Astrocyte of the hippocampus (primary cell): ENCODE data around the gene SGPL1.

Source experiments
- DNase-seq: peaks from one replicate; pipeline ENCODE4 v3.0.0; 2011; ENCODE audit warnings: low read depth, low spot score

Gene SGPL1

DNA sequence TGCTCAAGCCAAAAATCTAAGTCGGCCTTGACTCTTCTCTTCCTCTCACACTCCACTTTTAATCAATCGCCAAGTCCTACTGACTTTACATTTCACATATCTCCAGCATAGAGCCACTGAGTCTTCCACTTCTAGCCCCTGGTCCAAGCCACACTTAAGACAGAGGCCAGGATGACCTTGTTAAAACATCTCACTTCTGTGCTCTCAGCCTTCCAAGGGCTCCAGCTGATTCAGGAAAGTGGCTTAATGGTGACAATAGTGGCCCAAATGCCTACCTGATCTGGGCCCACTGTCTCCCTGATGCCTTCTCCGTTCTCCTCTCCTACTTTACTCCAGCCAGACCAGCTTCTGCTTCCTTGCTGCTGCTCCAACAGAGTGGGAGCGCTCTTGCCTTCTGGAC lies 35.0 kb upstream of the SGPL1 start:
- DNase-seq: no peak

DNA sequence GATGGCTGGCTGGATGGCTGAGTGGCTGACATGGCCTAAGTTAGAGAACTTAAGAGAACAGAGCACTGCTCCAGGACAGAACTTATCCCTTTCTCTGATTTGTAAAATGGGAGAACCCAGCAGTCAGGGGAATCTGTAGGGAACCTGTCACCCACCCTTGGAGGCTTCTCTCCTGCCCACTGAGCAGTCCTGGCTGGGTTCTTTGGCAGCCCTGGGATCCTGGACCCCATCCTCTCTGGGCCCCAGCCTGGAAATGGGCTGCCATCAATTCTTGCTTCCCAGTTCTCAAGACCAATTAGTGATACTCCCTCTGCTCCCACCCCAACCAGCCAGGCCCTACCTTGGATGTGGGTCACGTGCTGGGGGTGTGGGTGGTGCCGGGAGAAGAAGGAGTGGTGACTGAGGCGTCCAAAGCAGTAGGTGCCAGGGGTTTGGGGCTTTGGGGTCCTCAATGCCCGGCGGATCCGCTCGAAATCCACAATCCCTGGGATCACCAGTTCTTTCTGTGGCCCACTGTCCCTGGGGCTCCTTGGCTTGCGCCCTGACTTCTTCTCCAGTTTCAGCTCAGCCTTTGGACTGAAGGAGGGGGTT lies 34.2 kb upstream of the SGPL1 start:
- DNase-seq: no peak

DNA sequence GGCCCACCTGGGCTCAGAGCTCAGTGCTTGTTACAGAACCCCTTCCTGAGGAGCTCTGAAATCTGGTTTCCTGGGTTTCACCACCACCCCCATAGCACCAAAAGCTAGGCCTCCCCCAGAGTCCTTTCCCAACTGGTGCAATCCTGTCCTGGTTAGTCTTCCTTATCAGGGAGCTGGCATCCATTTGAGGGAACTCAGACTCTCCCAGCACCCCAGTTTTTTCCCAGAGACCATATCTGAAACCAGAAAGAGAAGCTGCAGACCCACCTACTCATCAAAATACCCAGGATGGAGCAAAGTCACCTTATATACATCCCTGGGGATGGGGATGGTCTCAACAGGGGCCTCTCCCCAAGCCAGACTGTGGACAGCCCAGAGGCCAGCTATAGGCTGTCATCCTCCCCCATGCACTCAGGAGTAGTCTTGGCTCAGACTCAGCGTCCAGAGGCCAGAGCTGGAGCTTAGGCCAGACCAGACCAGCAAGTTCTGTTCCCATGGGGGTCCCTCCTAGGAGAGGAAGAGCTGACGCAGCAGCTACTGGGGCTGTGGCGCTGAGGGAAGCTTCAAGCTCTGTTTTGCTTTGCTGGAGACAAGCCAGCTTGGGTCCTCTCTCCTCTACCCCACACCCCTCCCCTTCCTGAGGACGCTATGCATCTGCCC lies 33.5 kb upstream of the SGPL1 start:
- no peak for DNase-seq

DNA sequence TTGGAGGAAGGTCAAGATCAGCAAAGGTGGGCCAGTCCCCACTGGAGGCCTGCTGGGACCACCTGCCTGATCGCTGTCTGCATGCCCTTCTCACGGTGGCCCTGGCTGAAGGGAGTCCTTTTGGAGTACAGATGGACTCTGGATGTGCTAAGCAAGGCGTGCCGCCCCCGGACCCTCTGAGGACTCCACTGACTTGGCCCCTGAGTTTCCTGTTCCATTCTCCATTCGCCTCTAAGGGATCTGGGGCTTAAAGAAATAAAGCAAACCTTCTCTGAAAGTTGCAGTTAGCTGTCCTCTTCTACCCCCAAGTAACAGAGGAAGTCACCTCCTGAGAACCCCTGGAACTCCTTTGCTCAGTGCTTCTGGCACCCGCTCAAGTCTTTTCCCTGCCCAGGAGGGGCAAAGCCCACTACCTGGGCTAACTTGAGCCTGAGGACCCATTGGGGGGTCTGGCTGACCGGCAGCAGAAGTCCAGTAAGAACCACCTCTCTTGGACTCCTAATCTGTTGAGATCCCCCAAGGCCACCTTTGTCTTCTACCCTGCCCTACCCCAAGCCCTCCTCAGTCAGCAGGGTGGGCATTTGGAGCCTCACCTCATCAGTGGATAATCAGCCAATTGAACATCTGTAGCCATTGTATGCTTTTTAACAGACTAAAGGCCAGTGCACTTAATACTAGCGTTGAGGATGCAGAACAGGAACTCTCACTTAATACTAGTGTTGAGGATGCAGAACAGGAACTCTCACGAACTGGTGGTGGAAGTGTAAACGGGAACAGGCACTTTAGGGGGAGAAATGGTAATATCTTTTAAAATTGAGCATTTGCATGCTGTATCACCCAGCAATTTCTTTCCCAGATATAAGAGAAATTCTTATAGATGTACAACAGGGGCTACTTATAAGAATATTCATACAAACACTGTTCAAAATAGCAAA lies 32.7 kb upstream of the SGPL1 start:
- DNase-seq: no peak

DNA sequence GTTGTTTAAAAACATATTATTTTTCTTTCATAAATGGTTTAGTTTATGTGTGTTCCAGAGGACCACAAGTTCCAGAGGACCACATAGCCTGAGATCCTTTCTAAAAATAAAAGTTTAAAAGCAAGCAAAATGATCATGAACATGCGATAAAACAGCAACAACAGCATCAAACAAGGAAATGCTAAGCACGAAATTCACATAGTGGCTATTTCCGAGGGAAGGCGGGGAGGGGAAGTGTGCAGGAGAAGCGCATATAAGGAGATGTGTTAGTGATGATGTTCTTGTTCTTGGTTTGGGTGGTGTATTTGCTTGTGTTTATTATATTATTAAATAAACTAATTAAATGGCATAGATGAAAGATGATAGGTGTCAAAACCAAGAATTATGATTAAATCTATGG lies 31.7 kb upstream of the SGPL1 start:
- DNase-seq: no peak

DNA sequence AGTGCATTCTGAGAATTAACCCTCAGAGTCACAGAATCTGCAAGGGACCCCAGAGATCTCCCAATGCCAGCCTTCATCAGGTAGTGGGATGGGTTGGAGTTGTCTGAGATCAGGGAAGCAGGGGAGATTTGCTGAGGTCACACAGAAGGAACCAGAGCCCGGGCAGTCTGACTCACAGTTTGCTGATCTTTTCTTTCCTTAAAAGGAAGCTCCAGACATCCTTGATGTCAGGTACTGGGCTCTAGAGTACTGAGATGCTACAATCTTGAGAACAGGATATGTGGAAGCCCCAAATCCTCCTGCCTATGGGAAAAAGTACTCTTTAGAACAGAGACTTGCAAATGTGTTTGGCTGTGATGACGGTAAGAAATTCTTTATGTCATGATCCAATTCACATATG lies 31.3 kb upstream of the SGPL1 start:
- DNase-seq: peak; percentile 41

DNA sequence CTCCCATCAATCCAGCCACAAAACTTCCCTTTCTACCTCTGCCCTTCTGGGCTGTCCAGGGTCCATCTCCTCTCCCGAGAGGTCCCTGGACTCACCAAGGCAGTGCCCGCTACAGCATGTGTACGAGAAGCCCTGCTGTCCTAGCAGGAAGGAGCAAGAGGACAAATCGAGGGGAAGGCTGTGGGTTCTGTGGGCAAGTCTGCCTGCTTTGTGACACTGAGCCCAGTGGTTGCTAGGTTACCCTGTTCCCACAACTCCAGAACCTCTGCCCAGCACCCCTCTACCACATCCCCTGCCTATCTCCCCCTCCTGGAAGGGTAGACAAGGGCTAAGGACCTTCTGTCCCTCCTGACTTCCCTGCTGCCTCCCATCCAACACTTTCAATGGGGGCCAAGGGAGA lies 30.6 kb upstream of the SGPL1 start, which contains the start of gene TBATA:
Gene TBATA (minus strand): TSS at position 188 of the 400 bp plus-strand sequence. CDS start 1,998 bp downstream, outside the sequence.
- peak; percentile 47 for DNase-seq

DNA sequence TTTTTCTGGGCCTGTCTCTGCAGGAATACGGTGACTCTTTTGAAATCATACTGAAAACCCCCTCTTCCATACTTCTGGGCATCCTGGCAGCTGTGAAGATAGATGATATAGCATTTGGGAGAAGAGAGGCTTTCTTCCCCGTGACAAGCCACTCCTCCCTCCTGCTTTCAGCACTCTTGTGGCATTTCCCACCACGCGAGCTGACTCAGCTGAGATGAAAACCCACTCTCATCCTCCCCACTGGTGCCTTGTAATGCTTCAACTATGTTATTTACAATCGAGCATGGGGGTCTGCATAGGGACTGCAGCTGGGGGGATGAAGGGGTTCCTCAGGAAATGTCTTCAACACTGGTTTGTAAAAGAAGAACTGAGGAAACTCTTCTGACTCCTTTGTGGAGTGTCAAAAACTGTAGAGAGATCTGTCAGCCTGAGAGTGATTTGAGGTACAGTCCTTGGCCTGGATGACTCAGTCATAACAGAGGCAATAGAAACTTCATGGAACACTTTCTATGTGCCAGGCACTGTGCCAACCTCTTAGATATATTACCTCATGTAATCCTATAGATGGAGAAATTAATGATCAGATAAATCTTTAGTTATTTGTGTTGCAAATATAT lies 28.8 kb upstream of the SGPL1 start:
- DNase-seq: peak; percentile 59

DNA sequence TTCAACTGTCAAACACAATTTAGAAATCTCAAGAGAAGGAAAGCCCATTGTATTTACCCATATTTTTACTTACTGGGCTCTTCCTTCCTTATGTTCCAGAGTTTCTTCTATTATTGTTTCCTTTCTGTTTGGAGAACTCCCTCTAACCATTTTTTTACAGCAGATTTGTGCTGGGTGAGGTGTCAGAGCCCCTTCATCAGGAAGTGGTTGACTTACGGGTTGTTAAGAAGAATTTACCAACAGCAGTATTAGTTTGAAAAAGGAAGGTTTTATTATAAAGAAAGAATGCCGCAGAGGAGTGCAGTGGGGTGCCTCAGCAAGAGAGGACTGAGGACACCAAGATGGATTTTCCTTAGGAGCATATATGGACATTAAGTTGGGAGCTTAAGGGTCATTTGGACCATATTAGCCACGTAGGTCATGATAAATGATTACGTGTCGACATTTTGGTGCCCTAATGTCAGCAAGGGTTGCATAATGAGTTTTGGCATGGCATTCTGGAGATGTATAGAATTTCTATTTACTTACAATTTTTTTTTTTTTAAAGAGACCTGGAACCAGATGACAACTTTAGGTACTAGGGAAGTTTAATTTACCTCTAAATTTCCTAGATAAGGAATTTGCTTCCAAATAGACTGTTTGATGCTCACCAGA lies 24.2 kb upstream of the SGPL1 start:
- no peak for DNase-seq

DNA sequence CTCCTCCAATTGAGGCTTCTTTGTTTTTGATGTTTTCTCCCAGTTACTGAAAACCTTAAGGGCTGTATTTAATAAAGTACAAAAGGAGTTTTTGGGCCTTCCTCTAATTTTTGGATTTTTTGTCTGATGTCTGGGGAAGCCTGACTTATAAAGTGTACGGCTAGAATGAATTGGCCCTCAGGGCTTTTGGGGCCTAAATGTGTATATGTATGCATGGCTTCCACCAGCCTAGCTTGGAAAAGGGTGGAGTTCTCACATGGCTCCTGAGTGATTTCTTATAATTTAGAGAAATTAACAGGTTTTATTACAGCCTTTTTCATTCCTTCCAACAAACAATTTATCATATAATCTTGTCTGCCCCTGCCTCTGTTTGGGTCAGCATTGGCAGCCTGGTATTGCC lies 20.1 kb upstream of the SGPL1 start:
- DNase-seq: no peak

DNA sequence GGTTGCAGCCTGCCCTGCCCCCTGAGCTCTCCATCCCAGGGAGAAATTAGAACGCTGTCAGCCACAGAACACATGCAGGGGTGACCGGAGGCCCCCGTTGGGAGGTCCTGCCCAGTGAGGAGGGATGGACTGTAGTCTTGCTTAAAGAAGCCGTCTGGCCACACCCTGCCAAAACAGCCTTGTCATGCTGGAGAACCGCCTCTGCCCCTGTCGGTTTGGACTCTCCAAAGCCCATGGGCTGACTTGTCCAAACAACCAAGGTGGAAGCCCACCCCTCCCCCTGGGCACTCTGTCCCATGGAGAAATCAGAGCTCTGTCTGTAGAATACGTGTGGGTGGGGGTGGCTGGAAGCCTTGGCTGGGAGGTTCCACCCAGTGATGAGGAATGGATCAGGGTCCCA lies 17.9 kb upstream of the SGPL1 start:
- DNase-seq: no peak

DNA sequence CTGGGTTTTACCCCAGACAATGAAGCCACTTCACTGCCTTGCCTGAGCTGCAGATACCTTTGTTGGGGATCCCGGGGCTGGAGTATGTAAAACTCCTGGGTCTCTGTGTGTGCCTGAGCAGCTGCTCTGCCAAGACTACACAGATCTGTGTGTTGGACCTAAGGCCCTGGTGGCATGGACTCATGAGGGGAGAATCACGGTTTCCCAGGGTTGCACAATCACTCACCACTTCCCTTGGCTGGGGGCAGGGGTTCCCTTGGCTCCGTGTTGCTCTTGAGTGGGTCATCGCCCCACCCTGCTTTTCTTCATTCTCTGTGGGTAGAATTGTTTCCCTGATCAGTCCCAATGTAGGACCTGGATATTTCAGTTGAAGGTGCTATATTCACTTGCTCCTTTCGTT lies 16.6 kb upstream of the SGPL1 start:
- no peak for DNase-seq

DNA sequence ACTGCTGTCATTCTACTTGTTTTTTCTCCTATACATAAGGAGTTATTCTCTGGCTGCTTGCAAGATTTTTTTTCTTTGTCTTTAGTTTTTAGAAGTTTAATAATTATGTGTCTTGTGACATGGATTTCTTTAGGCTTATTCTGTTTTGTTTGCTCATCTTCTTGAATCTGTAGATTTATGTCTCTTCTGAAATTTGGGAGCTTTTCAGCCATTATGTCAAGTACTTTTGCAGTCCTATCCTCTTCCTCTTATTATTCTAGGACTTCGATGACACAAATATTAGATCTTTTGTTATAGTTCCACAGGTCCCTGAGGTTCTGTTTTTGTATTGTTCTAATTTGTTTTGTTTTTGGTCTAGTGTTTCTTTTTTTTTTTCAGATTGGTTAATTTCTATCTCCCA lies 13.9 kb upstream of the SGPL1 start:
- no peak for DNase-seq

DNA sequence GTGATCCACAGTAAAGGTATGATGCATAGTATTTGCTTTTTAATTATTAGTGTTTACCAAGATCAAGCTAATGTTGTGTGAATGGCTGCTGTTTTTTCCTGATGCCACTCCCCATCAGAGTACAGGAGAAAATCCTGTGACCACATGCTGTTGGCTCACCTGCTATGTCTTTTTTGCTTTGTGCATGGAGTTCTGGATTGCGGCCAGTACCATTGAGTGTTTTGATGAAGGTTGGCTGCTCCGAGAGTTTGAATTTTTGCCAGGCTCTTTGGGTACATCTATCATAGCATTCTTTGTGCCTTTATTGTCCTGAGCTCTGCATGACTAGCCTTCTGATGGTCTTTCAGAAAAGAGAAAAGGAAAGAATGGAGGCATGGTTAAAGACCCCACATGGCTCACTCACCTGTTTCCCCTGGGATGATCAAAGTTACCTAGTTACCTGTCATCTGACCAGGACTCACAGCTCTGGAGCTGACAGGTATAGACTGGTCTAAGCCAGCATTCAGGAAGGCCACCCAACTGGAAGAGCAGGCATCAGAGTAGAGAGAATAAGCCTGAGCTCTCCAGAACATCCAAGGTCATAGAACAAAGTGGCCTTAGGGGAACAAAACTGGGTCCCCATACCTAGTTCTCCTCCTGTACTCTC lies 11.8 kb upstream of the SGPL1 start:
- DNase-seq: peak; percentile 82

DNA sequence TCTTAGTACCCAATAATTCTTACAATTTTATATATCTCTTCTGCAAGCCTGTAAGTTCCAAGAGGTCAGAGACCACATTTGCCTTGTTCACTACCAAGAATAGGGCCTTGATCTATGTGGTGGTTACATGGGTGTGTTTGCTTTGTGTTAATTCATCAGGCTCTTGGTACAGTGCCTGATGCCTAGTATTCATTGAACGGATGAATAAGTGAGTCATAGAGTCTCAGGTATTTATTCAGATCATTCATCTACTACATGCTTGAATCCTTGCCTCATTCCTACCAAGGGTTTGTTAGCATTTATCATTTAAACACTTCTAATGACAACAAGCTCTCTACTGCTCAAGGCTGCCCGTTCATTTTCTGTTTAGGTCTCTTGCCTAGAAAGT lies 11.3 kb upstream of the SGPL1 start:
- DNase-seq: peak; percentile 87

DNA sequence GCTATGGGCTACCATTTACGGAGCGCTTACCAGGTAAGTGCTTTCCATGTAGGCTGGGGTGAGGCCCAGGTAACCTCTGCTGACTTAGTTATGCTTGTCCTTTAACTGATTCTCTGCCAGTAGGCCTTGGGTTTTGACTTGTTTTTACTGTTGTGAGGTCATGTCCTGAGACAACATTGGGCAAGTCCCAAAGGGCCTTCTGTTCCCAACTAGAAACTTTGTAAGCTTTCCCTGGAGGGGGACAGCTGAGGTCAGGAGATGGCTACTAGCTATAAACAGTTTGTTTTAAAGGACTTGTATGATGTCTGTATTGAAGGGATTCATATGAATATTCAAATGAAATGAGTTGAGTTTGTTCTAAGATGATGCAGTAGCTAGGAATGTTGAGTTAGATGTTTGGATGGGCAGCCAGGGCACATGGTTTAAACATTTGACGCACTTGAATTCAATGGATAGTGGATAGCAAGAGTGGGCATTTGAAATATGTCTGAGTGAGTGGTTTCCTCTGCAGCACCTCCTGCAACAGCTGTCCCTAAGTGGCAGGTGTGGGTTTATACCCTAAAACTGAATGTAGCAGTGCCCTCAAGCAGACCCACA lies 10.0 kb upstream of the SGPL1 start:
- peak; percentile 54 for DNase-seq

DNA sequence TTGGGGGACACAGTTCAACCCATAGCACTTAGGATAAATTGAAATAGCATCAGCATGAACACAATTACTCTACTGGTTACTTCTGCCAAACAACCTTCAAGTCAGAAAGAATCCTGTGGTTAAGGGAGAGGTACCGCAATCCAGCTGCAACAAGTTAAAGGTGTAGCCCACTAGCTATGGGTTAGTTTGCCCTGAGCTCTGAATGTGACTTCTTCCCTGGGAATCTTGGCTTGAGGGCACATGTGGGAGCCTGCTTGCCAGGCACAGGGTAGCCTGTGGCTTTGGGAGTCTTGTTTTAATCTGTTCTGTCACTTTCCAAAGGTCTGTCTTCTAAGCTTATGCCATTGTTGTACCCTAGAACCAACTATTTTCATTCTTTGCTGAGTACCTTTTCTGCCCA lies 8.9 kb upstream of the SGPL1 start:
- DNase-seq: peak; percentile 50

DNA sequence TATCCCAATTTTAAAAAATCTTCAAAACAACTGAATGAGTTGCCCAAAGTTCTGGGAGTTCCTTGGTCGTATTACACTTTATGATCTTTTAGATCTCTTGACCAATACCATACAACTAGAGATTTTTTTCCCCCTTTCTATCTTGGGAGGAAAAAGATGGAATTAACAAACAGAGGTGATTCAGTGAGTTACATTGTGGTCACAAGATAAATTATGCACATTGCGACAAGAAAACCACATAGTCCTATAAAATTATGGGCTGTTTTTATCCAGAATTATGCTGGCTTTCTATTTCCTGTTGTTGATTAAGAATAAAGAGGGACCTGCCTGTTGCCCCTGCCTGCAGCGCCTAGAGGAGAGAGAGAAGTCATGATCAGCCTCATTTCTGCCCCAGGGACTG lies 8.2 kb upstream of the SGPL1 start:
- no peak for DNase-seq

DNA sequence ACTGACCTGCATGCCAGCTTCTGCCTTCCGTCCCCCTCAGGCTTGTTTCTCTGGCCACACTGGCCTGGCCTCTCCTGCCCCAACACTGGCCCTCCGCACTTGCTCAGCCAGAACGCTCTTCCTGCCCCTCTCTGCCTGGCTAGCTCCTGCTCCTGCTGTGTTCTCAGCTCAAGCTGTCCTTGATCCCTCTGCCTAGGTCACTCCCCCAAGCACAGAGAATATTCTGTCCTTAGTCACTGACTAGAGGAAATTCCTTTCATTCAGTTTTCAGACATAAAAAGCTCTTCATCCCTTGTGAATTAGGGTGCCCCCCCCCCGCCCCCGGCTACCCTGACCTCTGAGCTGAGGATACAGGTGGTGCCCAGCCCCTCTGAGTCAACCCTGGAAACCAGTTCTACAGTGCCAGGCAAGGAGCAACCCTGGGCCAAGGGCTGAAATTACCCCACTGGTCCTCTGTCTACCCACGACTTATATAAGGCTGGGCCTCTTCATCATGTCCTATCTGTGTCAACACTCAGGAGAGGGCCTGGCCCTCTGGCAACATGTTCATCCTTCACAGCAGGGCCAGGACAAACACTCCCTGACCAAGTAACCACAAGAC lies 6.6 kb upstream of the SGPL1 start:
- DNase-seq: no peak

DNA sequence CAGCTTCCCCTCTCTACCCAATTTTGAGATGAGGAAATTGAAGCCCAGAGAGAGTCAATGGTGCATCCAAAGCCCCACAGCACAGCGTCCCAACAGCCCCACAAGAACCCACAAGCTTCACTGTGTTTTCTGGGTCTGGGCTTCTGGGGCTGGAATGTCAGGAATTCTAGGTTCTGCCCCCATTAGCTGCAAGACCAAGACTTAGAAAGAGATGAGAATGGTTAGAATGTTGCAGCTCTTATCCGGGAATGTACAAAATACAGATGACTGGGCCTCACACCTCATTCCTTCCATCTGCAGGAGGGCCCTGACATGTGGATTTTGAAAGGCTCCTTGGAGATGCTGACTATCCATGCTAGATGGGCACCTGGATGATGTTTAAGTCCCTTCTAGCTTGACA lies 6.0 kb upstream of the SGPL1 start:
- peak; percentile 32 for DNase-seq
